AG04449 (cell line): ENCODE data around the gene NTM.

Experiments
- CTCF ChIA-PET: fragments of 350-600 bp; formaldehyde crosslinking; extraction: SDS; loops from one replicate; lab custom pipeline; 2021; ENCODE audit warnings: antibody characterized with exemption; lab: Yijun Ruan, JAX
- POLR2A ChIA-PET: fragments of 400-600, 350-600 bp; formaldehyde crosslinking; extraction: SDS; loops from one replicate; lab custom pipeline; 2020; ENCODE audit warnings: antibody characterized with exemption, inconsistent platforms; lab: Yijun Ruan, JAX
- DNase-seq: peaks from one replicate; pipeline ENCODE4 v3.0.0-alpha.2; 2010; ENCODE audit warnings: low read depth, low spot score
- H3K4me3 ChIP-seq: 2 replicates; pipeline ENCODE4 v1.5.1; 2011; ENCODE audit warnings: low read depth, mild to moderate bottlenecking, control low read depth, low read length
- CTCF ChIP-seq: IDR thresholded peaks from one replicate; pipeline ENCODE4 v1.5.1; 2011; ENCODE audit warnings: mild to moderate bottlenecking, moderate library complexity, low read length, control low read depth, inconsistent platforms; ENCODE audit not compliant: insufficient read depth; ENCODE audit errors: missing control alignments

The NTM gene

GRCh38 chr11:132114743-132115142, 744.3 kb downstream of the NTM start:
- DNase-seq, result no peak
- no peak overlapping the region for H3K4me3 ChIP-seq
- TF ChIP-seq CTCF, result no peak
- POLR2A ChIA-PET, result interaction anchor here (1.0 kb wide), 1 partner anchor 219 kb away, joined by 5 read pairs; no protein-coding TSS in a partner anchor
- CTCF ChIA-PET, result interaction anchor here (0.7 to 5.7 kb wide), 10 partner anchors 9 to 950 kb away, joined by 3 to 34 read pairs (median 3); no protein-coding TSS in a partner anchor

DNA sequence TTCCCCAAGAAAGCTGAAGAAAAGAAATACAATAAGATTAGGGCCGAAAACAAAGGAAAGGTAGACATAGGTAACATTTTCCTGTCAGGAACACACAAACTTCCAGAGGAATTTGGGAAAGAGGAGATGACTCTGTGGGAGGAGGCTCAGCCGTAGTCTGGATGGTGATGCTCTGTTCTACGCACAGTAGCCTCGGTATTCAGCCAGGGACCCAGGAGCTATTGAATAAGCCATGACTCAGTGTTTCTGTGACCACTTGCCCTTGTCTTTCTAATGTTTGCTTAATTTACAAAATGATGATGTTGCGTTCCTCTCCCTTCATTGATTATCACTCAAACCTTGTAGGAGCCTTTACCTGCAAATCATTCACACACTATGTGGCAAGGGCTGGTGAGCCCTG, 745.0 kb downstream of the NTM start:
- CTCF ChIA-PET, result interaction anchor here (0.7 to 5.7 kb wide), 12 partner anchors 8 to 949 kb away, joined by 3 to 34 read pairs (median 3); no protein-coding TSS in a partner anchor
- no peak overlapping the region for H3K4me3 ChIP-seq
- TF ChIP-seq CTCF, result no peak
- POLR2A ChIA-PET, result no interaction called here
- DNase-seq, result no peak

- no peak for TF ChIP-seq CTCF
- no peak for DNase-seq
- POLR2A ChIA-PET, result no interaction called here
- H3K4me3 ChIP-seq, result no peak overlapping the region
- CTCF ChIA-PET, result interaction anchor here (0.6 to 5.7 kb wide), 4 partner anchors 10 to 743 kb away, joined by 3 to 34 read pairs (median 6); no protein-coding TSS in a partner anchor
Measured at GRCh38 chr11:132116516-132116915, 746.1 kb downstream of the NTM start.

DNA sequence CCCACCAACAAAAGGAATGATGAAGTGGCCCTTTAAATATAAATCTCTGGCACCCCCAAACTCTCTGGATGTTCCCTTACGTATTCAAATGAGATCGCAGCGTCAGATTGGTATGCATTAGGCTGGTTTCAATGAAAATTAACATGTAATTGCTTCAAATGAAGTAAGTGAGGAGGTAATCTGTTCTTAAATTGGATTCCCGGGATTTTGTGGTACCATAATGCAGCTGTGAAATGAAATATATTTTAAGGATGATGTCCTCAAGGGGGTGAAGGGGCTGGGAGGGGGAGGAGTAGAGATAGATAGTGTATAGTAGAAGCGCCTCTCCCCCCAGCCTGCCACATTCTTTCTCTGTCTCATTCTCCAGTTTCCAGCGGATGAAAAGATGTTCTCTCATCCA, 748.2 kb downstream of the NTM start:
- POLR2A ChIA-PET, result no interaction called here
- no peak for DNase-seq
- CTCF ChIA-PET, result interaction anchor here (1.3 to 5.7 kb wide), 5 partner anchors 8 to 250 kb away, joined by 4 to 34 read pairs (median 7); no protein-coding TSS in a partner anchor
- no peak overlapping the region for H3K4me3 ChIP-seq
- no peak for TF ChIP-seq CTCF

- TF ChIP-seq CTCF, result no peak
- ChIA-PET CTCF (interaction anchor here (1.1 to 5.7 kb wide), 7 partner anchors 7 to 251 kb away, joined by 4 to 34 read pairs (median 6); no protein-coding TSS in a partner anchor), POLR2A (interaction anchor here (1.3 kb wide), 1 partner anchor 65 kb away, joined by 3 read pairs; no protein-coding TSS in a partner anchor)
- no peak overlapping the region for H3K4me3 ChIP-seq
- DNase-seq, result no peak
Measured at GRCh38 chr11:132119573-132119972, 749.2 kb downstream of the NTM start.

DNA sequence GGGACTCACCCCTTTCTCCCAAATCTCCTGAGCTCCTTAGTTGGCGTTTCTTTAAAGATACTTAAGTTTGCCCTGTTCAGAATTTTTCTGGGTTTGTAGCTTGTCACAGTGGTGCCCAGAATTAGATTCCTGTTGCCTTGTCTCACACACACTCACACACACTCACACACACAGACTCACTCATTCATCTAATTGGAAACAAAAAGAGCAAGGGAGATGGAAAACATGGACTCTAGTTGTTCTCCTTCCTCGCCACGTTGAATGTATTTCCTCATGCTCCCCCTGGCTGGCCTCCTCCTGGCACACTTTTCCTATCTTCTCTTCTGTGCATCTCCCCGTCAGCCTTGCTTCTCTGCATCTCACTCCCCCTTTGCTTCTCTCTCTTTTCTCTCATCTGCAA, 752.3 kb downstream of the NTM start:
- TF ChIP-seq CTCF, result no peak
- ChIA-PET CTCF (interaction anchor here (0.9 to 2.9 kb wide), 6 partner anchors 8 to 255 kb away, joined by 3 to 16 read pairs (median 6); no protein-coding TSS in a partner anchor), POLR2A (no interaction called here)
- no peak overlapping the region for H3K4me3 ChIP-seq
- no peak for DNase-seq
